ENCODE measurements around the gene SYNJ2.
"Not testable (repeated sequence)": the region's sequence is repeated elsewhere in the genome, so short reads cannot be mapped to it uniquely, and the experiment has no call there.

The SYNJ2 gene, protein sequence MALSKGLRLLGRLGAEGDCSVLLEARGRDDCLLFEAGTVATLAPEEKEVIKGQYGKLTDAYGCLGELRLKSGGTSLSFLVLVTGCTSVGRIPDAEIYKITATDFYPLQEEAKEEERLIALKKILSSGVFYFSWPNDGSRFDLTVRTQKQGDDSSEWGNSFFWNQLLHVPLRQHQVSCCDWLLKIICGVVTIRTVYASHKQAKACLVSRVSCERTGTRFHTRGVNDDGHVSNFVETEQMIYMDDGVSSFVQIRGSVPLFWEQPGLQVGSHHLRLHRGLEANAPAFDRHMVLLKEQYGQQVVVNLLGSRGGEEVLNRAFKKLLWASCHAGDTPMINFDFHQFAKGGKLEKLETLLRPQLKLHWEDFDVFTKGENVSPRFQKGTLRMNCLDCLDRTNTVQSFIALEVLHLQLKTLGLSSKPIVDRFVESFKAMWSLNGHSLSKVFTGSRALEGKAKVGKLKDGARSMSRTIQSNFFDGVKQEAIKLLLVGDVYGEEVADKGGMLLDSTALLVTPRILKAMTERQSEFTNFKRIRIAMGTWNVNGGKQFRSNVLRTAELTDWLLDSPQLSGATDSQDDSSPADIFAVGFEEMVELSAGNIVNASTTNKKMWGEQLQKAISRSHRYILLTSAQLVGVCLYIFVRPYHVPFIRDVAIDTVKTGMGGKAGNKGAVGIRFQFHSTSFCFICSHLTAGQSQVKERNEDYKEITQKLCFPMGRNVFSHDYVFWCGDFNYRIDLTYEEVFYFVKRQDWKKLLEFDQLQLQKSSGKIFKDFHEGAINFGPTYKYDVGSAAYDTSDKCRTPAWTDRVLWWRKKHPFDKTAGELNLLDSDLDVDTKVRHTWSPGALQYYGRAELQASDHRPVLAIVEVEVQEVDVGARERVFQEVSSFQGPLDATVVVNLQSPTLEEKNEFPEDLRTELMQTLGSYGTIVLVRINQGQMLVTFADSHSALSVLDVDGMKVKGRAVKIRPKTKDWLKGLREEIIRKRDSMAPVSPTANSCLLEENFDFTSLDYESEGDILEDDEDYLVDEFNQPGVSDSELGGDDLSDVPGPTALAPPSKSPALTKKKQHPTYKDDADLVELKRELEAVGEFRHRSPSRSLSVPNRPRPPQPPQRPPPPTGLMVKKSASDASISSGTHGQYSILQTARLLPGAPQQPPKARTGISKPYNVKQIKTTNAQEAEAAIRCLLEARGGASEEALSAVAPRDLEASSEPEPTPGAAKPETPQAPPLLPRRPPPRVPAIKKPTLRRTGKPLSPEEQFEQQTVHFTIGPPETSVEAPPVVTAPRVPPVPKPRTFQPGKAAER (N-terminal part only)

GRCh38 chr6:157981395-157982101 is at the start of gene SYNJ2:
Gene SYNJ2, plus strand, starts transcription at chr6:157981863. Its CDS starts 99 bp downstream, at chr6:157981962.
- no peak for DNase-seq

DNA sequence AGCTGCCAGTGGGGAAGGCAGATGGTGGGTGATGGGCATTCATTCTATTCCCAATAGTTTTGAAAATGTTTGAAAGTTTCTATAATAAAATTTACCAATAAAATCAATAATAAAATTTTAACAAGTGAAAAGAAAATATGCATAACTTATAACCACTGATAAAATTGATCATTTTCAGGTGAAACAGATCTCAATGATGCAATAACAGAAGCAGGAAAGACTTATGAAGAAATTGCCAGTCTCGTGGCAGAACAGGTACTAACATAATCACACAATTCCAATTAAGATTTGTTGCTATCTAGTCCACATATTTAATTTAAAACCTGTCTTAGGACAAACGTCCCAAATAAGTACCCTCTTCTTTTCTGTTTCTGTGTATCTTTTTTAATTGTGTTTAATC is 45.9 kb upstream of the SYNJ2 start:
- DNase-seq = no peak

DNA sequence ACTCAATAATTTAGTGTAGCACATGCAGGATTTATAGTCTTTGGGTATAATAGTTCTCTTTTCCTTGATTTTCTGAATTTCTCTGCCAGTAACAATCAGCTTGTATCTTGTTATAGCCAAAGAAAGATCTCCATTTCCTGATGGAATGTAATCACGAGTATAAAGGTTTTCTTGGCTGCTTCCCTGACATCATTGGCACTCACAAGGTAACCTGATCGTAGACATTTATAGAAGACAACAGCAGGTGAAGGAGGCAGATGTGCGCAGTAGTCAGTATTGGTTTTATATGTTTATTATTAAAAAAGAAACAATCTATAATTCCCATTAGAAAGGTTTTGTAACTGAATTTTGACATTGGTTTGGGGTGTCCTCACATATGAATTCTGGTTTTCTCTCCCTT is 44.3 kb upstream of the SYNJ2 start:
- DNase-seq = no peak

GRCh38 chr6:157937916-157938315 is 43.7 kb upstream of the SYNJ2 start:
- no peak for DNase-seq

- not testable (repeated sequence) for DNase-seq
Measured at GRCh38 chr6:157940375-157941036, 41.2 kb upstream of the SYNJ2 start.

DNA sequence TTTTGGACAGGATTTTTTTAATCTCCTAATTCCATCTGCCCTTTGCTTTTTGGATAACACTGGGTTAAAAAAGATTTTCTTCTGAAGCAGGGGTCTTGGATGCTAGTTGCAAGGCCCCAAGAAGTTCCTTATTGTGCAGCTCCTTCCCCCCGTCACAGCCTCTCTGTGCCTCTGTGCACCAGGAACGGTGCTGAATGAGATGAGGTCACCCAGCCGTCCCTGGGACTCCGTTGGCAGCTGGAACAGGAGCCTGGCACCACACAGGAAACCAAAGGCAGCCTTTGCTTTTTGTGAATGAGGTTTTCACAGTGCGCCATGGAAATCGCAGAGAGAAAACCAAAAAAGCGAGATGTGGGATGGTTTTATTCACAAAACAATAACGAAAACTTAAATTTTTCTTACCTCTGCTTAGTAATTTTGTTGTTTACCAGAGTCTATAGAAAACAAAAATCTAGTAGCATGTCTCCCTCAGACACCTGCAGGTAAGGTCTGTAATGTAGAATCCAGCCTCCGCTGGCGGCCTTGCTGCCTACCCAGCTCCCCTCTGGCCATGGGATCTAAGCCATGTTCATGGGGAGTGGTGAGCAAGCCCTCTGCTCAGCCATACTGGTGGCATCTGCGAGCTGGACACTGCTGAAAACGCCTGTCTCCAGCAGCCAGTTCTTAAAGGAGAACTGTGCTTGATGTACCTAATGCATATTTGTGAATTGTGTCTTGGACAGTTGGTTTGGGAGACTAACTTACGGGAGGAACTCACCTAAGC is 40.4 kb upstream of the SYNJ2 start:
- no peak for DNase-seq

DNA sequence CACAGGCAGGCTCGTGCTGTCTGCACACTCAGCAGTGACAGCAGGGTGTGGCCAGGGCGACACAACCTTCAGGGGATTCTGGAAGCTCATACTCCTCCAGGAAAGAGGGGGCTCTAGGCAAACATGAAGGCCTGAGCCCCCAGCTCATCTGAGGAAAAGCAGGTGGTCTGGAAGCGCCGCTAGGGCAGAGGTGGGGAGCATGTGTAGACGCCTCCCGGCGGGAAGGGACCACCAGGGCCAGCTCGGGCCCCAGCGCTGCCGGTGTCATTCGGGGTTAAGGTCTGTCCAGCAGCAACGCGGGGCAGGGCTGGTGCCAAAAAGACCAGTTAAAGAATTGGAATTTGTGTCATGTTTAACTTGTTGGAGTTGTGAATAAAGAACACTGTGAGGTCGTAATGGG is 39.3 kb upstream of the SYNJ2 start:
- no peak for DNase-seq

DNA sequence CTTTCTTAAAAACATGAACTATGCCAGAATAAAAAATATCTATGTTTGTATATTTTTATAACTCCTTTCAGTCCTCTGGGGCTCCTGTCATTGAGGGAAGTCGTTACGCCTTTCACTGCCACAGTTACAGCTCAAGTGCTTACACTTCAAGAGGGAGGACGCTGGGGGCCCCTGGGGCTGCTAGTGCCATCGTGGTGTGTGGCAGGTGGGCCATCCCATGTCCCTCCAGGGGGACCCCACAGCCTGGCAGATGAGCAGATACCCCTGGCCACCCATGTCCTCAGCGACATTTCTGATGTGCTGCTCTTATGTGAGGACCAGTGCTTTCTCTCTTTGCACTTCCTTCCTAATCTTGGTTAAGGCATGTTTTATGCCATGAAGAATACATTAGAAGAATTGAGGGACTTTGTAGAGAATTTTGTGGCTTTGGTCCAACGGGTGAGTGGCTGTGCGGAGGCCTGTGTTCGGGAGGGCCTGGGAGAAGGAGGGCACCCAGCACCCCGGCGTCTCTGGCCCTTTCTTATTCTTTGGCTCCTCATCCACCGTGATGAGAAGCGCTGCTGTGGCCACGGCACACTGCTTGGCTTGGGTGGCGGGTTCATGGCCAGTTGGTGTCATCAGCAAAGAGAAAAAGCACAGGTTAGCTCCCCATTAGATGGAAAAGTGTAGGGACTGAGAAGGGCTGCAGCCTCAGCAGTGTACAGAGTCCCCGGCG is 38.3 kb upstream of the SYNJ2 start:
- DNase-seq = no peak

GRCh38 chr6:157943964-157944283 is 37.7 kb upstream of the SYNJ2 start:
- DNase-seq = no peak

GRCh38 chr6:157944983-157945931 is 36.4 kb upstream of the SYNJ2 start:
- DNase-seq = no peak

DNA sequence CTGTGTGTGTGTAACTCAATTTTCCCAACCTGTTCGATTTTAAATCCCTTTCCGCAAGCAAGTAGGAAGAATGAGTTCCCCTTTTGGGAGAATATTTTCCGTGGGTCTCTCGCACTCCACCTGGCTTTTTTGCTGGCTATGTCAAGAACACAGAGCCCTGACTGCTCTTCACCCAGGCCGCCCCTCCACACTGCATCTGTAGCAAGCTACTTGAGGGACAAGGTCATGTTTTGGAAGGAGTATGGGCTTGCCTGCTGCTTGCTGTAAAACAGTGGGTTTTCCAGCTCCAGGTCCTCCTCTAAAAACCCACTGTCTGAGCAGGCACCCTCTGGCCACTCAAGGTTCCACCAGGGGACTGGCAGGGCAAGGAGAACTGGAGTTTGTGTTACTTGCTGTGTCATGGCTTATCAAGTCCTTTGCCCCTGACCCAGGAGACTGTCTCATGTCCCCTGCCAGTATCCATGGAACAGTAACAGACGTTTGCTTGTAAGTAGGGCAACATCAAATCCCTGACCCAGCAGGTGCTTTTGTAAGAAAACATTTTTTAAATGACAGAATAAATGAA is 35.5 kb upstream of the SYNJ2 start:
- no peak for DNase-seq

DNA sequence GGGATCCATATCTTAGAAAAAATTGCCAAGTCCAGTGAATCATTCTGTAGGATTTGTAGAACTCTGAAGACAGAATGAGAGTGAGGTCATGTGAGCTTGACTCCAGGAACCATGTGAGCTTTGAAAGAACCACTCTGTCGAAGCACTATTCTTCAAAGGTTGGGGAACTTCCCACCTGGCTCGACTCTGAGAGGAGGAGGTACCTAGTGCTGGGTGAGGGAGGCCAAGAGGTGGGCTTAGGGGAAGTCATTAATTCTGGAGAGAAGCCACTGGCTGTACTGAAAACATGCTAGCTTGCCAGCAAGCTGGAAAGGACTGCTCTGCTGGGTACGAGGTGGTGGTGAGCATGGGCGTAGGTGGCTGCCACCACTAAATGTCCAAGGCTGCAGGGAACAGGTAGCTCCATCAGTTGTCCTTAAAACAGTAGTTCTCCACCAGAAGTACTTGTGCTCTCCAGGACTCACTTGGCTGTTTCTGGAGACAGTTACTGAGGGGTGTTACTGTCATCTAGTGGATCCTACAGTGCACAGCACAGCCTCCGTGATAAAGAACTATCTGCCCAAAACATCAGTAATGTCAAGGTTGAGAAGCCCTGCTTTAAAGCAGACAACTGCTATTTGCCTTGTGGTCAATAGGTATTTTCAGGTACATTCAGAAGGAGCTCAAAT is 34.7 kb upstream of the SYNJ2 start:
- no peak for DNase-seq

DNA sequence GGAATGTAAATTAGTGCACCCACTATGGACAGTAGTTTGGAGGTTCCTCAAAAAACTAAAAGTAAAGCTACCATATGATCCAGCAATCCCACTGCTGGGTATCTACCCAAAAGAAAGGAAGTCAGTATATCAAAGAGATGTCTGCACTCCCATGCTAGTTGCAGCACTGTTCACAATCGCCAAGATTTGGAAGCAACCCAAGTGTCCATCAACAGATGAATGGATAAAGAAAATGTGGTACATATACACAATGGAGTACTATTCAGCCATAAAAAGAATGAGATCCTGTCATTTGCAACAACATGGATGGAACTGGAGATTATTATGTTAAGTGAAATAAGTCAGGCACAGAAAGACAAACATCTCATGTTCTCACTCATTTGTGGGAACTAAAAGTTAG is 30.8 kb upstream of the SYNJ2 start:
- not testable (repeated sequence) for DNase-seq

GRCh38 chr6:157951828-157952227 is 29.8 kb upstream of the SYNJ2 start:
- DNase-seq = no peak

DNA sequence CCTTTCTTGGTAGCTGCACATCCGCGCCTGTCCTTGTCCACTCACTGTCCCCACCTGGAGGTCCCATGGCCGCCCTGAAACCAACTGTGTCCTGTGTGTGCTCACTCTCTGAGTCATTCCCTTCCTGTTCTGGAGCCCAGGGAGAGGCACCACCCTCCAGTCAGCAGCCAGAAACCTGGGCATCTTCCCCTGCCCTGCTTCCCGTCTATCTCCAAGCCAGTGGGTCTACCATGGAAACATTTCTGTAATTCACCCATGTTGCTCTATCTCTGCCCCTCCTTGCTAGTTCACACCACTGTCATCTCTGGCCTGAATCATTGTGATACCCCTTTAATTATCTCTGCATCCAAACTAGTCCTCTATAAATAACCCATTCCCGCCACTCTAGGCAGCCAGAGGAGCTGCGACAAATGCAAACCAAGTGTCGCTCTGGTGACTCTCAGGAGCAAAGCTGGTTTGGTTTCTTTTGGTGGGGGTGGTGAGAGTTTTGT is 28.8 kb upstream of the SYNJ2 start:
- DNase-seq = no peak

- DNase-seq = no peak
Measured at GRCh38 chr6:157953580-157954091, 28.0 kb upstream of the SYNJ2 start.

GRCh38 chr6:157954150-157955117 is 27.2 kb upstream of the SYNJ2 start:
- no peak for DNase-seq
